Breast epithelium (tissue), 4 donors: ENCODE results near the gene COL15A1. TPM values are rescaled to one million over a fixed set of nuclear protein-coding genes. Genes with fewer than 3 reads are reported as not detected.
A peak's percentile ranks its signal among the peaks of the same experiment; 100 is the strongest.

Experiments
- DNase-seq, 2 donors: peaks; one replicate each; pipeline ENCODE4 v3.0.0-alpha.2; 2019; ENCODE audit warnings: low spot score in 2 of 2
- H3K27ac ChIP-seq, 2 donors: fragments of 200-600 bp; sonication (generic) in 1 of 2; one replicate each; pipeline ENCODE4 v1.5.1; 2016 to 2019; ENCODE audit warnings: mild to moderate bottlenecking in 1 of 2
- H3K27me3 ChIP-seq, 2 donors: fragments of 200-600 bp; sonication (generic) in 1 of 2; one replicate each; pipeline versions ENCODE4 v1.5.1 to v1.6.0; 2017 to 2019; ENCODE audit warnings: control low read depth in 1 of 2, mild to moderate bottlenecking in 1 of 2
- H3K36me3 ChIP-seq: fragments of 200-600 bp; one replicate; pipeline ENCODE4 v1.5.1; 2019
- H3K4me1 ChIP-seq, 2 donors: fragments of 200-600 bp; sonication (generic); one replicate each; pipeline ENCODE4 v1.5.1; 2016 to 2019; ENCODE audit warnings: control low read depth in 1 of 2
- H3K4me3 ChIP-seq, 3 donors: fragments of 200-600 bp; sonication (generic); 1 replicate in 2 of 3; 2 replicates in 1 of 3; pipeline ENCODE4 v1.5.1; 2016 to 2019; ENCODE audit warnings: mild to moderate bottlenecking in 3 of 3, moderate library complexity in 2 of 3
- H3K9me3 ChIP-seq, 2 donors: fragments of 200-600 bp; sonication (generic) in 1 of 2; one replicate each; pipeline ENCODE4 v1.5.1; 2016 to 2019; ENCODE audit warnings: control low read depth in 1 of 2
- POLR2A ChIP-seq: fragments of 450-650 bp; IDR thresholded peaks from one replicate; pipeline ENCODE4 v1.6.1; 2016; ENCODE audit warnings: antibody characterized with exemption, mild to moderate bottlenecking, moderate library complexity
- POLR2AphosphoS5 ChIP-seq, 3 donors: sonication (generic); formaldehyde crosslinking; IDR thresholded peaks; one replicate each; pipeline ENCODE4 v1.6.1; 2017; ENCODE audit warnings: antibody characterized with exemption in 3 of 3
- intact Hi-C: fragments of 100-400 bp; cut with DNase I; formaldehyde crosslinking; loops from one replicate; pipeline ENCODE4 v1.15.1; 2023; ENCODE audit warnings: low total_unique reads
- total RNA-seq, 3 donors: library from RNA; depleted of rRNA; stranded (reverse); fragments of >200 nt; gene quantifications; one replicate each; pipeline ENCODE4 v1.1.0, GENCODE V29; 2016
- TF ChIP-seq, protein P1 (sequence below), 3 donors: fragments of 450-650 bp; IDR thresholded peaks; one replicate each; pipeline ENCODE4 v1.5.1; 2016 to 2017; ENCODE audit warnings: antibody characterized with exemption in 3 of 3, mild to moderate bottlenecking in 3 of 3, moderate library complexity in 3 of 3

Gene COL15A1
- total RNA-seq, 3 donors from 2014 or later = 13.9 to 47.8 (median 32.4) TPM

DNA sequence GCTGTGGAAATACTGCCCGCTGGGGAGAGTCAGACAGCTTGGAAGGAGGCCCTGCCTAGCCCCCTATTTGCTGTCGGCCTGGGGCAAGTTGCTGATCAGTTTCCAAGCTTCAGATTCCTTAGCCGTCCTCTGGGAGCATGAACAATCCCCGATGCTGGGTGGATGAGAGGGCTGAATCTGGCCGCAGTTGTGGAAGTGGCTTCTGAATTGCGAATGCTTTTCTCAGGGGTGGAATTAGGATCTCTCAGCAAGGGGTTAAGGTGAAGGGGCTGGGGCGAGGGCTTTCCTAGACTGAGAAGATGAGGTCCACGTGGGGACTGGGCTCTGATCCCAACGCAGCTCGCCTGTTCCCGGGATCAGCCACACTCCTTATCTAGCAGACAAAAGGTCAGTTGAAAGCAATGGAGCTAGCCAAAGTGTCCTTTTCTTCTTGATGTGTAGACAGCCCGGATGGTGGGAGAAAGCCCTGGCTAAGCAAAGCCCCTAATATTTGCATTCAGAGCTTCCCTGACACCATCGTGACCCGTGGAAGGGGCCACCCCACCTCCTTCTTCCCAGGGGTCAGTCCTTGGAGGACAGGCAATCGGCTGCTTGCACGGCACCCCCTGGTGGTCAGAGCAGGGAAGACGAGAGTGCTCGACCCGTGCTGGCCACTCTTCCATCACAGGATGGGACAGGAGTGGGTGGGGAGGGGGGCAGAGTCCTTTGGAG, 54.9 kb downstream of the COL15A1 start:
- Histone ChIP-seq H3K4me1 (no peaks in the 10 kb centered on the region), H3K27me3 (no peaks in the 10 kb centered on the region), H3K36me3 (no peaks in the 10 kb centered on the region), H3K27ac (peak overlapping the region; percentile 54 to 72), H3K4me3 (no peak overlapping the region), H3K9me3 (no peaks in the 10 kb centered on the region)
- peak in 2 of 3 donors; percentile 34 to 58 for TF ChIP-seq POLR2AphosphoS5 (IDR thresholded peaks at IDR 0.05)
- TF ChIP-seq POLR2A = no peak
- TF ChIP-seq, protein P1, sequence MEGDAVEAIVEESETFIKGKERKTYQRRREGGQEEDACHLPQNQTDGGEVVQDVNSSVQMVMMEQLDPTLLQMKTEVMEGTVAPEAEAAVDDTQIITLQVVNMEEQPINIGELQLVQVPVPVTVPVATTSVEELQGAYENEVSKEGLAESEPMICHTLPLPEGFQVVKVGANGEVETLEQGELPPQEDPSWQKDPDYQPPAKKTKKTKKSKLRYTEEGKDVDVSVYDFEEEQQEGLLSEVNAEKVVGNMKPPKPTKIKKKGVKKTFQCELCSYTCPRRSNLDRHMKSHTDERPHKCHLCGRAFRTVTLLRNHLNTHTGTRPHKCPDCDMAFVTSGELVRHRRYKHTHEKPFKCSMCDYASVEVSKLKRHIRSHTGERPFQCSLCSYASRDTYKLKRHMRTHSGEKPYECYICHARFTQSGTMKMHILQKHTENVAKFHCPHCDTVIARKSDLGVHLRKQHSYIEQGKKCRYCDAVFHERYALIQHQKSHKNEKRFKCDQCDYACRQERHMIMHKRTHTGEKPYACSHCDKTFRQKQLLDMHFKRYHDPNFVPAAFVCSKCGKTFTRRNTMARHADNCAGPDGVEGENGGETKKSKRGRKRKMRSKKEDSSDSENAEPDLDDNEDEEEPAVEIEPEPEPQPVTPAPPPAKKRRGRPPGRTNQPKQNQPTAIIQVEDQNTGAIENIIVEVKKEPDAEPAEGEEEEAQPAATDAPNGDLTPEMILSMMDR (IDR thresholded peaks at IDR 0.05) = peak; percentile 73 to 85 (median 73)
- DNase-seq = peak; percentile 43 to 76
- intact Hi-C loops = no loop called here

DNA sequence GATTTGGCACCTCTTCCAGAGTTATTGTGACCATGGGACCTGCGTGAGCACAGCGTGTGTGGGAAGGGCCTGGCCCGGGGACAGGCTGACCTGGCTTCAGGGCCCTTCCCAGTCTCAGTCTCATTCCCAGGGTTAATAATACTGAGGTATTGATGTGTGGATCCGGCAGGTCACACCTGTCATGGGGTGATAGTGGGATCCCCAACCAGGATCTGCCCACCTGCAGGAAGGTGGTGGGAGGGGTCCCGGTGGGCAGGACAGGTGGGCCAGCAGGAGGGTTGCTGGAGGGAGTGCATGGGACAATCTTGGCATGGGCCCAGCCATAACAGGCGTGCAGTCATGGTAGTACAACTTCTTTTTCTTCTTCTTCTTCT, 55.4 kb downstream of the COL15A1 start:
- Histone ChIP-seq H3K27ac (peak overlapping the region; percentile 54 to 72), H3K9me3 (no peaks in the 10 kb centered on the region), H3K36me3 (no peaks in the 10 kb centered on the region), H3K4me1 (no peaks in the 10 kb centered on the region), H3K4me3 (no peak overlapping the region), H3K27me3 (no peaks in the 10 kb centered on the region)
- intact Hi-C loops = no loop called here
- TF ChIP-seq POLR2A = no peak
- TF ChIP-seq, protein P1 (IDR thresholded peaks at IDR 0.05) = no peak
- no peak for TF ChIP-seq POLR2AphosphoS5 (IDR thresholded peaks at IDR 0.05)
- no peak for DNase-seq

DNA sequence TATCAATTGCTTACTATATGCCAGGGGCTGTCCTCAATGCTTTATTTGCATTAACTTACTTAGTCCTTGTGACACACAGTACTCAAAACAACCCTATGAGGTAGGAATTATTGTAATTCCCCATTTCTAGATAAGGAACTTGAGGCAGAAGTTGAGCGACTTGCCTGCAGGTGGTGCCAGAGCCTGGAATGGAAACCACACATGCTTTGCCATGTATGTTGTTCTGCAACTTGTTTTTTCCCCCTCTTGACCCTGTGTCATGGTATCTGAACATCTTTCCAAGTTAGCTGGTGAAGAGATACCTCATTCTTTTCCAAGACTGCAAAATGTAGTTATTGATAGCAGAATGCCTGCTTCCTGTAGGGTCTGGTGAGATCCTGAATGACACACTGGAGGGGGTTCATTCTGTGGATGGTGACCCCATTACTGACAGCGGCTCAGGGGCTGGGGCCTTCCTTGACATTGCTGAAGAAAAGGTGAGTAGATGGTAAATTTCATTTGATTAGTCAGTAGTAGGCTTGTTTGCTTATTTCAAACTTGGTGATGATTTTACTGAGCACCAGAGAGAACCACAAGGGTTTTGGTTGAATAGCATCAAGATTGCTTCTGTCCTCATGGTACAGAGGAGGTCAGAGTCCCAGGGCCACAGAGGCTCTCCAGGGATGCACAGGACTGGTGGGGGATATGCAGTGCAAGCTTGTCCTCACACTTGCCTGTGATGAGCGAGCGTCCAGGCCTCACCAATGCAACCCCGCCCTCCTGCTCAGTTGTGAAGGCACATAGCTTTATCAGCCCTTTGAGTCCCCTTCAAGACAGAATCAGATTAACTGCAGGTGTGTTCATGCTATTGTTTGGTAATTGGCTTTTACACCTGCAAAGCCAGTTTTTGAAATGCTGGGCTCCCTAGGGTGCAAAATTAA, 57.0 kb downstream of the COL15A1 start:
- Histone ChIP-seq H3K27ac (no peak overlapping the region), H3K36me3 (no peaks in the 10 kb centered on the region), H3K9me3 (no peaks in the 10 kb centered on the region), H3K4me1 (no peaks in the 10 kb centered on the region), H3K4me3 (no peak overlapping the region), H3K27me3 (no peaks in the 10 kb centered on the region)
- no peak for DNase-seq
- TF ChIP-seq, protein P1 (IDR thresholded peaks at IDR 0.05) = peak in 2 of 3 donors; percentile 56 to 58
- no peak for TF ChIP-seq POLR2A
- intact Hi-C loops = no loop called here

DNA sequence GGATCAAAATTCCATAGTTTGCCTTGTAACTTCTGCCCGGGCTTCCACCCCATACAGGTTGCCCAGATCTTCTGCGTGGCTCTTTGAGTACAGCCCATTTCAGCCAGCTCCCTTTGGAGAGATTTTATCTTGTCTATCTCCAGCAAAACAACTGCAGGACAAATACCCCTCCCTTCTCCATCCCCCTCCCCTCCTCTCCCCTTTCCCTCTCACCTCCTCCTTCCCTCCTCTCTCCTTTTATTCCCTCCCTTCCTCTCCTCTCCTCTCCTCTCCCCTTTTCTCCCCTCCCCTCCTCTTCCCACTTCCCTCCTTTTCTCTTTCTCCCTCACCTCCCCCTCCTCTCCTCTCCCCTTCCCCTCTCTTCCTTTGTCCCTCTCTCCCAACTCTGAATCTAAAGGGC, 58.2 kb downstream of the COL15A1 start:
- TF ChIP-seq, protein P1 (IDR thresholded peaks at IDR 0.05) = no peak
- no peak for TF ChIP-seq POLR2A
- TF ChIP-seq POLR2AphosphoS5 (IDR thresholded peaks at IDR 0.05) = no peak
- no peaks in the 10 kb centered on the region for H3K4me1 ChIP-seq
- intact Hi-C loops = no loop called here
- no peaks in the 10 kb centered on the region for H3K27me3 ChIP-seq
- no peaks in the 10 kb centered on the region for H3K9me3 ChIP-seq
- no peak overlapping the region for H3K4me3 ChIP-seq
- no peaks in the 10 kb centered on the region for H3K36me3 ChIP-seq
- no peak for DNase-seq
- H3K27ac ChIP-seq = no peak overlapping the region

DNA sequence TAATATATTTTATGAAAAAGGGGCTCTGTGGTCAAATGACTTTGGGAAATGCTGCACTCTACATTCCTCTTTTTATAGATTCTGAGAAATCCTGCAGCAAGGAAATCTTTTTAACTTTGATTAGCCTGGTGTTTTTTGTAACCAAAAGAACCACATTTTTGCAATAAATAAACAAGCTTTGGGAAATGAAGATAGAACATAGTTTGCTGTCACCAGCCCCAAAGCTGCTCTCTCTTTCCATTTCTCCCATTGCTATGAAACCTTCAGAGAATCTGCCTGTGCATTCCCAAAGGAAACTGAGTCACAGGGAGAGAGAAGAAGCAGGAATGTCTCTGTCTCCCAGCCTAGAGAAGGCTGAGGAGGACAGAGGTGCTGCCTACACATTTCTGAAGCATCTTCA, 59.0 kb downstream of the COL15A1 start:
- Histone ChIP-seq H3K27ac (no peak overlapping the region), H3K9me3 (no peaks in the 10 kb centered on the region), H3K4me1 (no peaks in the 10 kb centered on the region), H3K36me3 (no peaks in the 10 kb centered on the region), H3K27me3 (no peaks in the 10 kb centered on the region), H3K4me3 (no peak overlapping the region)
- intact Hi-C loops = no loop called here
- DNase-seq = no peak
- TF ChIP-seq POLR2A = no peak
- TF ChIP-seq, protein P1 (IDR thresholded peaks at IDR 0.05) = no peak
- TF ChIP-seq POLR2AphosphoS5 (IDR thresholded peaks at IDR 0.05) = no peak
